GM20000 (cell line): ENCODE results near the gene SLC6A5.

Experiments
- DNase-seq: peaks from one replicate; pipeline ENCODE4 v3.0.0; 2012; ENCODE audit warnings: low spot score
- TF ChIP-seq, protein P1 (sequence below): IDR thresholded peaks from 2 replicates; pipeline ENCODE4 v1.5.1; 2012; ENCODE audit warnings: mild to moderate bottlenecking, control low read depth; ENCODE audit errors: extremely low read depth, missing control alignments

The SLC6A5 gene

DNA sequence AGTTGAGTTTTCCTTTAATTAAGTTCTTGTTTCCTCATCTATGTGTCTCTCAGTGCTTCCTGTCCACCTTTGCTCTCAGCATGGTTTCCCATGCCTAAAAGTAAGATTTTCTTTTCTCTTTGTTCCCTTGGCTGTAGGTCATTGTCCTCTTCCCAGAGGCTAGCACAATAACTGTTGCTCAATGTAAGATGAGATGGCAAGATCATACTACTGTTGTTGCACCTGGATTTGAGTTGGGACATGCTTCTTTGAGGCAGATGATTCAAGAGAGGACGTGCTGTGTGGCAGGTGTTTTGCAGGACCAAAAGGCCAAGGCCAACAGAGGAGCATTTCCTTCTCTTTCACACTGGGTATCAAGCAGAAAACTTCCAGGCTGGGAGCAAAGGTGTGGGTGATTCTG lies 58.7 kb downstream of the SLC6A5 start:
- TF ChIP-seq, protein P1, sequence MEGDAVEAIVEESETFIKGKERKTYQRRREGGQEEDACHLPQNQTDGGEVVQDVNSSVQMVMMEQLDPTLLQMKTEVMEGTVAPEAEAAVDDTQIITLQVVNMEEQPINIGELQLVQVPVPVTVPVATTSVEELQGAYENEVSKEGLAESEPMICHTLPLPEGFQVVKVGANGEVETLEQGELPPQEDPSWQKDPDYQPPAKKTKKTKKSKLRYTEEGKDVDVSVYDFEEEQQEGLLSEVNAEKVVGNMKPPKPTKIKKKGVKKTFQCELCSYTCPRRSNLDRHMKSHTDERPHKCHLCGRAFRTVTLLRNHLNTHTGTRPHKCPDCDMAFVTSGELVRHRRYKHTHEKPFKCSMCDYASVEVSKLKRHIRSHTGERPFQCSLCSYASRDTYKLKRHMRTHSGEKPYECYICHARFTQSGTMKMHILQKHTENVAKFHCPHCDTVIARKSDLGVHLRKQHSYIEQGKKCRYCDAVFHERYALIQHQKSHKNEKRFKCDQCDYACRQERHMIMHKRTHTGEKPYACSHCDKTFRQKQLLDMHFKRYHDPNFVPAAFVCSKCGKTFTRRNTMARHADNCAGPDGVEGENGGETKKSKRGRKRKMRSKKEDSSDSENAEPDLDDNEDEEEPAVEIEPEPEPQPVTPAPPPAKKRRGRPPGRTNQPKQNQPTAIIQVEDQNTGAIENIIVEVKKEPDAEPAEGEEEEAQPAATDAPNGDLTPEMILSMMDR: no peak
- DNase-seq: no peak

DNA sequence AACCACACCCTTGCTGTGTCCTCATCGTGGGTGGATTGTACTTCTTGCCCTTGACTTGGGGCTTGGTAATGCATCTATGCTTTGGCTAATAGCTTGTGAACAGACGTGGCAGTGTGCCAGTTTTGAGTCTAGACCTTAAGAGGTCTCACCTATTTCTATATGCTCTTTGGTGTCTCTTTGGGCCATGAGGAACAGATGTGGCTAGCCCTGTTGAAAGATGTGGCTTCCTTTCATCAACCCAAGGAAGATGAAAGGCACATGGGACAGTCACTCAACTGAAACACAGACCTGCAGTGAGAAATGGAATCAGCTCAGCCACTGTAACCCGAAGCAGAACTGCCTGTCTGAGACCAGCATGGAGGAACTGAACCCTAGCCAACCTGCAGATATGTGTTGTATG lies 62.0 kb downstream of the SLC6A5 start:
- TF ChIP-seq, protein P1: no peak
- no peak for DNase-seq

DNA sequence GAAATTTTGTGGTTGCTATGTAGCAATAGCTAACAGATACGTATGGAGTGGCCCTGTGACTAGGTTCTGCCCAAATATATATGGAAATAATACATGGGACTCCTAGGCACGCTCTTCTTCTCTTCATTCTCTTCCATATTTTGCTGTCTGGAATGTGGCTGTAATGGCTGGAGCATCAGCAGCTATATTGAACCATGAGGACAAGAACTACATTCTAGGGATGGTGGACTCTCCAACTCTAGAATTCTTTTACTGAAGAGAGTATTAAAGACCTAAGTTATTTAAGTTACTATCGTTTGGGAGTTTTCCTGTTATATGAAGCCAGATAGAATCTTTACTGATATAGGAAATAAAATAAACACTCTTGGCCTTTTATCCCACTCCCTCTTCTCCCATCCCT lies 62.4 kb downstream of the SLC6A5 start:
- DNase-seq: no peak
- TF ChIP-seq, protein P1: no peak

DNA sequence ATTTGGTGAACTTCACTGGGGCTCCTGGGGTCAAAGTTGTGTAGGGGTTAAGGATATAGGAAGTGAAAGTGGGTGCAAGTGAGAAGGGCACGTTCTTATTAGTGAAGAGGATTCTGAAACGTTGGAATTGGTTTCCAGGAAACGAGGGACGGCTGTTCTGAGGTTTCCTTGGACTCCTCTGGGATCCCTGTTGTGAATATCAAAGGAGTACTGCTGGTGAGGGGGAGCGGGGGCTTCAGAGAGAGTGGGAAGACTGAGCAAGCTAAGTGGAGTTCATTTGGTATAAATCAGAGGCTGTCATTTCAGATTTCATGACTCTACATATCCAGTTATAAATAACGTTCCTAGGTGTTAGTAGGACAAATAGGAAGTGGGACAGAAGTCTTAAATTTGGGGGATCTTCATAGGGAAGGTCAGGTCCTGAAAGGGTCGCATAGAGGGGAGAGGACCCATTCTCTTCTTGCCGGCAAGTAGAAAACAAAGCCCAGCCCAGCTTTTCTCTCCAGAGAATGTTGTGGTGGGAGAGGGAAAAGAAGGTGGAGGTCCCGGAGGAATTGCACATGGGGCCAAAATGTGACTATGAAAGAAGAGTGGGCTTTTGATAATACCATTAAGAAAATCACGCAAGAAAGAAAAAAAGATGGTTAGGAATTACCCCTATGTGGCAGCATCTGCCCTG lies 68.9 kb downstream of the SLC6A5 start:
- TF ChIP-seq, protein P1: no peak
- DNase-seq: no peak

DNA sequence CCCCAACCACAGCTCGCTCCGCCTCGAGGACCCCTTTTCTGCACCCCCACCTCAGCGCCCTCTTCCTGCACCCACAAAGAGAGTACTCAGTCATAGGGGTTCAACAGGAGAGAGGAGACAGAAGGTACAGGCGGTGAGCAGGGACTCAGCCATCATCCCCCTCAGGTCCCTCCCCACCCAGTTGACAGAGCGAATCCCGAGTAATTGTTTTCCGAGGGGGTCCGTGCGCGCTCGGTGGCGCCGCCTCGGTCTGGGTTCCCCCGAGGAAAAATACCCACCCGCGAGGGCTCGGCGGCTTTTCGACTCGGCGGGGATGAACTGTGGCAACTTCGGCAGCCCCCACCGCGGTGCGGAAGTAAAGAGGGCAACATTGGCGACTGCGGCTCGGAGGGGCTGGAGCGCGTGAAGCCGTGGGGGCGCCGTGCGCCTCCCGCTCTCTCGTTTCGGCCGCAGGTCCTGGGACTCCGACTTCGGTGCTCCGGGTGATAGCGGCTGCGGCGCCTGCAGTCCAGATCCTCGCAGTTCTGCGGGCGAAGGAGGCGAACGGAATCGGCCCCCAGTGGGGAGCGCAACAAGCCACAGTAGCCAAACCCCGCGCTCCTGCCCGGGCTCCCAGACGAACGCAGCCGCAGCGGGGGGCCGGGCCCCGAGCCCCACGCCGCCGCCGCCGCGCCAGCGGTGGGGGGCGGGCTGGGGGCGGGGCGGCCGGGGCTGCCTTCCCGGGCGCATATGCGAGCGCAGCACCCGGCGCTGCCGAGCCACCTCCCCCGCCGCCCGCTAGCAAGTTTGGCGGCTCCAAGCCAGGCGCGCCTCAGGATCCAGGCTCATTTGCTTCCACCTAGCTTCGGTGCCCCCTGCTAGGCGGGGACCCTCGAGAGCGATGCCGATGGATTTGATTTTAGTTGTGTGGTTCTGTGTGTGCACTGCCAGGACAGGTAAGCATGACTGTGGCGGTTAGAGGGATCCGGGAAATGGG lies 69.7 kb downstream of the SLC6A5 start, which contains the start of gene NELL1:
Gene NELL1, plus strand, starts transcription at position 743 of the 976 bp plus-strand sequence.
- no peak for DNase-seq
- TF ChIP-seq, protein P1: no peak

DNA sequence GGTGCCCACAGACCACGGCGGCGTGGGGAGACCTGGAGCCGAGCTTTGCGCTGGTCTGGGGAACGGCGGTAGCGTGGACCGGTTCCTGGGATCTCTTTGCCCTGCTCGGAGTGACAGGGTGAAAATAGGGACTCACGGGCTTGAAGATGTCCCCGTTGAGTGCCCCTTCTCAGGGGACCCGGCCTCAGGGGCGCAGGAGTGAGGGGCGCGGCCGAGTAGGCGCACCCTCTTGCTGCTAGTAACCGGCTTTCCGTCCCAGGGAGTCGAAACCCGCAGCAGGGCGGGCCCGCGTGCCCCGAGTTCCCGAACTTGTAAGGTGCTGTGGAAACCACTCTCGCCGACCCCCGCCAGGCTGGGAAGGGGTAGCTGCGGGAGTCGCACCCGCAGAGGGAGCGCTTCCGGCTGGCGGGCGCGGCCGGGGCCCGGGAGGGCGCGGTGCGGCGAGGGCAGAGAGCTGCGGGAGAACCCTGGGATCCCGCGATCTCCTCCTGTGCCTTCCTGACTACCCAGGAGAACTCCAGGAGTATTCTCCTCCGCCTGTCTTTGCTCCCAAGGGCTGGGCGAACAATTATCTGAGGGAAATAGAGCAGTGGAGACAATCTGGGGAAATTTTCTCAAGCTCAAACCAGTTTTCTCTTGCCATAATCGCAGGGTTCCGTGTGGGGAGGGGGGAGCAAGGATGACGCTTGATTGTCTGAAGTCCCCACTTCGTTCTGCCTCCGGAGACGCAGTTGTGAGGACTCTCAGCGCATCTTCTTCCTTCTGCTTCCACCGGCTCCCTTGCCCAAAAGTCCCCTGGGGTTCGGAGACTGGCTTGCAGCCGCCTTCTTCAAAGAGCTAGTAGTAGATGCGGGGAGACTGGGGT lies 70.6 kb downstream of the SLC6A5 start:
- DNase-seq: peak; percentile 39
- TF ChIP-seq, protein P1: no peak
